Activated naive CD4-positive, alpha-beta T cell treated with anti-CD3 and anti-CD28 coated beads, Interleukin-2, amount 50 U/mL, for 16 hours (primary cell): ENCODE results near the gene BAHCC1.
"Not testable (repeated sequence)": the region's sequence is repeated elsewhere in the genome, so short reads cannot be mapped to it uniquely, and the experiment has no call there.

ENCODE experiments used
- DNase-seq: peaks from one replicate; pipeline ENCODE4 v3.0.0-alpha.2; 2020

BAHCC1 gene

DNA sequence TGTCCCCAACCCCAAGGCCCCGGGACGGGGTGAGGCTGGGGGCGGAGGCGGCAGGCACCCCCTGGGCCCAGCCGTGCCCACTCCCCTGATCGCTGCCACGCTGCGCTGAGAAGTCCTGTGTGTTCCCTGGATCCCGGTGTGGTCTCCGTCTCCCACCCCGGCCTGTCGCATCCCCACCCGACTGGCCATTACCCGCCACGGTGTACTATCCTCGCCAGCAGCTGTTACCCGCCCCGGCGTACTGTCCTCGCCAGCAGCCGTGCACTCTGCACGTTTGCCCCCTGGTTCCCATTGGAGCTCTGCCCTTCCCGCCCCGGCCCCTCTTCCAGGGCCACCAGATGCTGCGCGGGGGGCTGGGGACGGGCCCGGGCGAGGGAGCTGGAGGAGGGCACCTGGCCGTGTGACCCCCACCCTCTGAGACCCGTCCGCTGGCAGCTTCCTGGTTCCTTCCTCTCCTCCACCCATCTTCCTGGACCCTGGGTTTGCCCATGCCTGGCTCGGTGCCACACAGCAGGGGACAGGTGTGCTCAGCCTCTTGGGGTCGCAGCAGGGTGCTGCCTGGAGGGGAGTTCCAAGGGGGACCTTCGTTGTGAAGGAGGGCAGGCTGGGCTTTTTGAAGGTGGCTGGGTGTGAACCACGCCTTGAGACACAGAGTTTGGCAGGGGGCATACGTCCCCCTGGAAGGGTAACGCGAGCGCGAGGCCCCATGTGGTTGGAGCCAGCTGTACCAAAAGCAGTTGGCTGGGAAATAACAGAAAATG, 19.7 kb downstream of the BAHCC1 start:
- DNase-seq = no peak

DNA sequence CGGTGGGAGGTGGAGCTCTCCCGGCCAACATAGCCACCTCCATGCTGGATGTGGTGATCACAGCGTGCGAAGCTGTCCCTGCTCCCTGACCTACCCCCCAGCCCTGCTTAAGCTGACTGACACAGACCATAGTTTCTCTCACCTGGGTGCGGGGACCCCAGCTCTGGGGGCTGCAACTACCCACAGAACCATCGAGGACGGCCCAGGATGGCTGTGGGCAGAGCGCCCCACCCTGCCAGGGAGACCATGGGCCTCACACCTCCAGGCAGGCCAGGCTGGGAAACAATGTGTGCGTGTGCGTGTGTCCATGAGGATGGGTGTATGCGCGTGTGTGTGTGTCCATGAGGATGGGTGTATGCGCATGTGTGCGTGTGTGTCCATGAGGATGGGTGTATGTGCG, 20.4 kb downstream of the BAHCC1 start:
- DNase-seq = no peak

DNA sequence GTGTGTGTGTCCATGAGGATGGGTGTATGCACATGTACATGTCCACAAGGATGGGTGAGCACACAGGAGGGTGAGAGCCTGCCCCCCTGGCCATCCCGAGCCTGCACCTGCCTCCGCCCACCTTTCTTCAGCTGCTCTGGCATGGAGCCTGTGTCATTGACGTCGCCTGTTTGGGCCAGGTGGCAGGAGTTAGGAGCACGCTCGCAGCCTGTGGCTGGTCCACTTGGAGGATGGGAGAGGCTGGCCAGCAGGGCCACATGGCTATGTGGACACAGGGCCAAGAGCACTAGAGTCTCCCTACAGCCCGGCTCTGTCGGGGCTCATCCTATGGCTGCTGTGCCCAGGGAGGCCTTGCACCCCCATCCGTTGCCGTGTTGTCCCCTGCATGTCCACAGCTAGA, 21.4 kb downstream of the BAHCC1 start:
- no peak for DNase-seq

DNA sequence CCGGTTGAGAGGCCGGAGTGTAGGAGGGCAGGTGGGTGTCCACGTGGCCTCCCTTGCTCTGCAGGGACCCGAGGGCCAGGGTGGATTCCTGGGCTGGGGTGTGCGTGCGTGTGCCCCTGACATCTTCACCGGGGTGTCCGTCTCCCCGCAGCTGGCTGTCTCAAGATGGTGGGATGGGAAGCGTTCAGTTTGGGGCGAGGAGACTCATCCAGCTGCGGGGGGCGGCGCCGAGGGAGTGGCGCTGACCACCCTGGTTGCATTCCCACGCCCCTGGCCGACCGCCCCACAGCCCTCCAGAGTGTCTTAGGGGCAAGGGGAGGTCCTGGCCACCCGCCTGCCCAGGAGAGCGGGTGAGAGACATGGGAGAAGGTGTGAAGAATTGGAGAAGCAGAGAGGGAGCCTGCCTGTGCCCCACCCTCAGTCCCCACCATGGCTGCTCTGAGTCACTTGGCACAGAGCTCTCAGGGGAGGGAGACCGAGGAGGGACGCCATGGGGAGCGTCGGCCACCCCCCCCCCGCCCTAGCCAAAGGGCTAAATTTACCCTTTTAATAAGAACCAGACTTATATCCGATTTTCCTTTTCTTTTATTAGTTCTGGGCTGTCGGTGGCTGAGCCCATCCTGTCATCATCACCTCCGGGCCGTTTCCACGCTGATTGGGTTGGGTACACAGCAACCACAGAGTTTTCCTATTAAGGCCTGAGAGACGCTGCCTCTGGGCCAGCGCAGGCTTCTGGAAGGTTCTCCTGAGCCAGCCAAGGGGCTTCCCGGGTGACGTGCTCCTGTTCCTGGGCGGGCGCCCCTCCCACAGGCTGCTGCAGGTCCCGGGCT, 22.0 kb downstream of the BAHCC1 start:
- DNase-seq = no peak

DNA sequence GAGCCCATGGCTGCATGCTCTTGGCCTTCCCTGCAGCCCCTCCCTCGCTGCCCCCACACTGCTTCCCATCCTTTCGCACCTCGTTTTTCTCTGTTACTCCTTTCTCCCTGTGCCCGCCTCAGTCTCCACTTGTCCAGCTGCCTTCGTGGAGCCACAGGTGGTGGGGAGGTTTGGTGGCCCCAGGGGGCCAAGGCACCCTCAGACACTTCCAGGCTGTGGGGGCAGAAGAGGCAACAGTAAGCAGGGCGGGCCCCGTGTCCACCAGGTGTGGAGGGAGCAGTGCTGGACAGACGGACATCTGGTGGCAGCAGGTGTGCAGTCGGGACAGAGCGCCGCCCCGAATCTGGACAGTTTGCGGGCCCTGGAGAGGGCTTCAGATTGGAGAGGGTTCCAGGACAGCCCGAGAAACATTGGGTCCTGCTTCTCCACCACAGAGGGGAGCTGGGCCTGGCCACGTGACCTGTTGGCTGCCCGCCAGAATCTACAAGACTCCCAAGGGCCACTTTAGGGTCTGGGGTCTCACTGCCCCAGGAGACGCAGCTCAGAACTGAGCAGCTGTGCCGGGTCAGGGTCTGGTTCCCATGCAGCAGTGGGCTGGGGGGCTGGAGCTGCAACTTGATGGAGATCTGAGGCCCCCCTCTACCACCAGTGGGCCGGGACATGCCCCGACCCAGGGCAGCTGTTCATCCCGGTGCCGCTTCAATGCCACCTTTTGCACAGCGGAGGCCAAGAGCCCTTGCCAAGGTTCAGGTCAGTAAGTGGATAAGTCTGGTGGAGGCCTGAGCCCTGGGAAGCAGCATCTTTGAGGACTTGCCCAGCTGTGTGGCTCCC, 22.8 kb downstream of the BAHCC1 start:
- DNase-seq = no peak

DNA sequence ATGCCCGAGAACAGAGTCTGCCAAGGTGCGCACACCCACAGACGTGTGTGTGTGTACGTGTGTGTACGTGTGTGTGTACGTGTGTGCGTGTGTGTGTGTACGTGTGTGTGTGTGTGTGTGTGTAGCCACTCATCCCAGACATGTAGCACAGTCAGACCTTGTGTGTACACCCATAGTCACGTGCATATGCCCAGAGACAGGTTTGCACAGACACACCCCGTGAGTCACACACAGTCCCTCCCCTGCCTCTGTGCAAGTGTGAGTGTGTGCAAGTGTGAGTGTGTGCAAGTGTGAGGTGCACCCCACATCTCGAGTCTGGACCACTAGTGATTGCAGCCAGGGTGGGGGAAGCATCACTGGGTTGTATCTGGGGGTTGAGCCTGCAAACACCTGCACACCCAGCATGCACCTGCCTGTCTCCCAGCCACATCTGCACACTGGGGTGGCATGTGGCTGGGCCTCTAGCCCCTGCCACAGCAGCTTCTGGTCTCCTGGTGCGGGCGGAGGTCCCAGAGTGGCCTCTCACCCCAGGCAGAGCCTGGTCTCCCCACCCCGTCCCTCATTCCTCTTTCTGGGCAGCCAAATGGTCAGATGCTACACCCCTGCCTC, 23.6 kb downstream of the BAHCC1 start:
- no peak for DNase-seq

DNA sequence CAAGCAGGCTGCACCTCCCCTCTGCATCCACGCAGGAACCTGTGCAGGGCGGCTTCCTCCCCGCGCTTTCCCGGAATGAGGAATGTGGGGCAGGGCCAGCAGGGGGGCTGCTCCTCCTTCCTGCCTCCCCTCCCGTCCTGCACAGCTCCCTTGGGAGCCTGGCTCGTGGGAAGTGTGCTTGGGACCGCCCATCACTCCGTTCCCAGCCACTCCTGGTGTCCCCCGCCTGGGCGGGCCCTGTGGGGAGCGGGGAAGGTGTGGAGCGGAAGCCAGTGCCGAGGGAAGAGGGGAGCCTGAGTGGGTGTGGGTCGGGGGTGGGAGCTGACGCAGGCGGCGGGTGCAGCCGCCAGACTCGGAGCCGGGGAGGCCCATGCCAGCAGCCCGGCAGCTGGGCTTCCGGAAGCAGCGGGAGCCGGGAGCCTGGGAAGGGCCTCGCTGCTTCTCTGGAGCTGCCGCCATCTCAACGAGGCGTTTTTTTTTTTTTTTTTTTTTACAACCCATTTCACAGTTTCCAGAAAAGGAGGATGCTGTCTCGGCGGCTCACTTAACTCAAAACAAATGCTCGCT, 24.1 kb downstream of the BAHCC1 start:
- DNase-seq = no peak

DNA sequence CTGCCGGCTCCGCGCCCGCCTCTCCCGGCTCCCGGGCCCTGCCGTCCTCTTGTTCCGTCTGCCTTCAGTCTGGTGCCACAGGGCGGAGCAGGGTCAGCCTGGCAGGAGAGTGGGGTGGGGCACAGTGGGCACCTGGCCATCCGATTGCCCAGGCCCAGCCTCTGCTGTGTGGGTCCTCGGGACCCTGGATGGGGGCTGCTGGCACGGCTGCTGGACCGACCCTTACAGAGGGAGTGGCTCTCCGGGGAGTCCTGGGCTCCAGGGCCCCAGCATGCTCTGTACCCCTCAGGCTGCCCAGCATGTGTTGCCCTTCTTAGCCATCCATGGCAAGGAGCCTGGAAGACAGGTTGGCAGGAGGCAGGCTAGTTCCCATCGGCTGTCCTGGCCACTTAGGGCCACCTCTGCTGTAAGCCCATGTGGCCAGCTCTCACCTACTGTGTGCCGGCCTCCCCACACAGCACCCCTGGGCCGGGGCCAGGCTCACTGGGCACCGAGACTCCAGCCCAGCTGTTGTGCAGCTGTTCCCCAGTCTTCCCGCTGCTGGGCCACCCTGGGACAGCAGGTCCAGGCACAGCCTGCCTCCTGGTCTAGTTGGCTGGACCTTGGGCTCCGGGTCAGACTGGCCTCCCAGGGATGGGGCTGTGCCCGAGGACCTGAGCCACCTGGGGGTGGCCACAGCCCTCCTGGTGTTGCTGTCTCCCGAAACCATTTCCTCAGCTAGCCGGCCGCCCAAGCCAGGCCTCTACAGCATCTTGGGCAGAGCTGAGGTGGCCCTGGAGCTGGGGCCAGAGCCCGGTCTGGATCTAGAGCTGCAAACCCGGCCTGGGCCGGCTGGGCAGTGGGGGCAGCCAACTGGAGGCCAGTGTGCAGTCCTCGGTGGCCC, 24.9 kb downstream of the BAHCC1 start:
- DNase-seq = no peak

DNA sequence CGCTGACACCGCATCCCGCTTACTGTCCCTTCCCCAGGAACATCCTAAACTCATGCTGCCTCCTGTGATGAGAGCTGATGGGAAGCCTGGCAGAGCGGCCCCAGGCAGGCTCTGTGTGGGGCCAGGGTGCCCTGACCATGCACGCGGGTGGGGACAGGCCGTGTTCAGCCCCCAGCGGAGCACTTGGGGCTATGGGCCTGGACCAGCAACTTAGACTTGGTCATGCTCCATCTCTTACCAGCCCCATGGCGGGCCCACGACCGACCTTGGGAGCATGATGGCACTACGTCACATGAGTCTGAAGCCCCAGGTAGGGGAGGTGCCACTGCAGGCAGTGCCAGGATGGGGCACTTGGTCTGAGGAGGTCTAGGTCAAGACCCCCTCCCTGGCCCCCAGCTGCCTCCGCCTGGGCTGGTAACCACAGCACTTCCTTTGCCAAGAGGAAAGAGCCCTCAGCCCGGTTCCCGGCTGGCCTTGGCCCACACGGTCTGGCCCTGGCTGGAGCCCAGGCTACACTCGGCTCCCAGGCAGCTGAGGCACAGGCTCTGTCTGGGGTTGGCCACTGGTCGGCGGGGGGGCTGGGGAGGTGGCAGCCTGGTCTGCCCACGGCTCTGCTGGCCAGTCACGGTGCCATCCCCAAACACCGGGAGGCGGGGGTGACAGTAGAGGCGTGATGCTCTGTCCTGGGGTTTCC, 25.7 kb downstream of the BAHCC1 start:
- no peak for DNase-seq

DNA sequence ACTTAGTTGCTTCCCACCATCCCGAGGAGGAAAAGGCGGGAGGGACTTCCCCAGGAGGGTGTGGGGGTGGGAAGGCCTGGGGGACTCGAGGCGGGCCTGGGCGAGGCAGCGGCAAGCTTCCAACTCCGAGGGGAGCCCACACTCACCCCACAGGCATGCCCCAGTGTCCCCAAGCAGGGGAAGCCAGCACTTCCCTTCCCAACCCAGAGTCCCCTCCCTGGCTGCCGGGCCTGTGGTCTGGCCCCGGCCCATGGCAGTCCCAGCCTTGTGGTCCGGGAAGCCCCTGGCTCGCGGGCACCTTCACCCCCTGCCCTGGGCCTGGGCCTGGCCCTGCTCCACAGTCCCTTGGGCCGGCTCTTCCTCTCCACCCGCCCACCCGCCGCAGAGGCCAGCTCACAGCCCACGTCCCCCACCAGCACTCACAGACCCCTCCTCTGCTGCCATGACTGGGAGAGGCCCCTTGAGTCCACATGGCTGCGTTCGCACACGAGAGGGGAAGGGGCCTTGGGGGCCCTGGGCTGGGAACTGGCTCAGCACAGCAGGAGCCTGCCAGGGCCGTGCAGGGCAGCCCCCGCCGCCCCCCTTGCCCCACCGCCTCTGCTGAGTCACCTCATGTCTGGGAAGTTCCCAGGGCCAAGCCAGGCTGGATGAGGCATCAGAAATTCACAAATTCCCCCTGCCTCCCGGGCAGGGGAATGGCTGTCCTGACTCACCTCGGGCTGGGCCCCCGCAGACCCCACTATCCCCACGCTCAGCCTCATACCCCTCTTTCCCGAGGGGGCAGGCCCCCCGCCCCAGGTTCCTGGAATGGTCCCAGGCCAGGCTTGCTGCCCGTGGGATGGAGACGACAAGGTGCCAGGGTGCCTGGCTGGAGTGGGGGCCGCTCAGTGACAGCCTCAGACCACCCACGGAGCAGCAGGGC, 27.8 kb downstream of the BAHCC1 start:
- DNase-seq = no peak

DNA sequence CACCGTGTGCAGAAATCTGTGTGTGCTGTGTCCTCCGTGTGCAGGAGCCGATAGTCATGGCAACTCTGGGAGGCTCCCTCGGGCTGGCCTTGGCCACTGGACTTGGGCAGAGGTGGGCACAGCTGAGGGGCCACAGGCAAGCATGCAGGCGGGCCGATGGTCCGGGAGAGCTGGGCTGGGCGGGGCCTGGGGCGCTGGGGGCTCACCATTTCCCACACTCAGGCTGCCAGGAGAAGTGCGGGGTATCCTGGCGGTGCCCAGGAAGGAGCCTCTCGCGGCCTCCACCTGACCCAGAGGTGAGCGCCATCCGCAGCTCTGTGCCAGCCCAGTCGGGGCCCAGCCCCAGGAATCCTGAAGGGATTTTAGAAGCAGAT, 28.4 kb downstream of the BAHCC1 start:
- no peak for DNase-seq

DNA sequence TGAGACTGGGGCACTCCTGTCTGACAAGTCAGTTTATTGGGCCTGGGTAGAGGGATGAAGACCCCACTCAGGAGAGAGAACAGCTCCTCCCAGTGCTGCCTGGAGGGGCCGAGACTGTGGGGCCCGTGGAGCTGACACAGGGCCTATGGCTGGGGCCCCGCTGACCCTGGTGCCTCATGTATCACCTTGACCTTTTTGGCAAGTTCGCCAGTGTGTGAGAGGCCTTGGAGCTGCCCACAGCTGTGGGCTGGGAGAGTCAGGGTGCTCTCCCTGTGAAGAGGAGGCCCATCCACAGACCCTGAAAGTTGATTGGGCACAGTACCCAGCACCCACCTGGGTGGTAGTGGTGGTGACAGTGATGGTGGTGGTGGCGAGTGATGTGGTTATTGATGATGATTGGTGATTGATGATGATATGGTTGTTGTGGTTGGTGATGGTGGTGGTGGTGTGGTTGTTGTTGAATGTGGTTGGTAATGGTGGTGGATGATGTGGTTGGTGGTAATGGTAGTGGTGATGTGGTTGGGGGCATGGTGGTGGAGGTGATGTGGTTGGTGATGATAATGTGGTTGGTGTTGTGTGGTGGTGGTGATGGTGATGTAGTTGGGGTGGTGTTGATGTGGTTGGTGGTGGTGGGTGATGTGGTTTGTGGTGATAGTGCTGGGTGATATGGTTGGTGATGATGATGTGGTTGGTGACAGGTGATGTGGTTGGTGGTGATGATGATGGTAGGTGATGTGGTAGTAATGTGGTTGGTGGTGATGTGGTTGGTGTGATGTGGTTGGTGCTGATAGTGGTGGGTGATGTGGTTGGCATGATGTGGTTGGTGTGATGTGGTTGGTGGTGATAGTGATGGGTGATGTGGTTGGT, 29.1 kb downstream of the BAHCC1 start:
- no peak for DNase-seq

DNA sequence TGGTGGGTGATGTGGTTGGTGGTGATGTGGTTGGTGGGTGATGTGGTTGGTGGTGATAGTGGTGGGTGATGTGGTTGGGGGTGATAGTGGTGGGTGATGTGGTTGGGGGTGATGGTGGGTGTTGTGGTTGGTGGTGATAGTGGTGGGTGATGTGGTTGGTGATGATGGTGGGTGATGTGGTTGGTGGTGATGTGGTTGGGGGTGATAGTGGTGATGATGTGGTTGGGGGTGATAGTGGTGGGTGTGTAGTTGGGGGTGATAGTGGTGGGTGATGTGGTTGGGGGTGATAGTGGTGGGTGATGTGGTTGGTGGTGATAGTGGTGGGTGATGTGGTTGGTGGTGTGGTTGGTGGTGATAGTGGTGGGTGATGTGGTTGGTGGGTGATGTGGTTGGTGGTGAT, 29.8 kb downstream of the BAHCC1 start:
- DNase-seq = not testable (repeated sequence)

DNA sequence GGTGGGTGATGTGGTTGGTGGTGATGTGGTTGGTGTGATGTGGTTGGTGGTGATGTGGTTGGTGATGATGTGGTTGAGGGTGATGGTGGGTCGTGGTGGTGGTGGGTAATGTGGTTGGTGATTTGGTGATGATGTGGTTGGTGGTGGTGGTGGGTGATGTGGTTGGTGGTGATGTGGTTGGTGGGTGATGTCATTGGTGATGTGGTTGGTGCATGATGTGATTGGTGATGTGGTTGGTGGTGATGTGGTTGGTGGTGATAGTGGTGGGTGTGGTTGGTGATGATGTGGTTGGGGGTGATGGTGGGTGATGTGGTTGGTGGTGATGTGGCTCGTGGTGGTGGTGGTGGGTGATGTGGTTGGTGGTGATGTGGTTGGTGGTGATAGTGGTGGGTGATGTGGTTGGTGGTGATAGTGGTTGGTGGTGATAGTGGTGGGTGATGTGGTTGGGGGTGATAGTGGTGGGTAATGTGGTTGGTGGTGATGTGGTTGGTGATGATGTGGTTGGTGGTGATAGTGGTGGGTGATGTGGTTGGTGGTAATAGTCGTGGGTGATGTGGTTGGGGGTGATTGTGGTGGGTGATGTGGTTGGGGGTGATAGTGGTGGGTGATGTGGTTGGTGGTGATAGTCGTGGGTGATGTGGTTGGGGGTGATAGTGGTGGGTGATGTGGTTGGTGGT, 30.6 kb downstream of the BAHCC1 start:
- not testable (repeated sequence) for DNase-seq

DNA sequence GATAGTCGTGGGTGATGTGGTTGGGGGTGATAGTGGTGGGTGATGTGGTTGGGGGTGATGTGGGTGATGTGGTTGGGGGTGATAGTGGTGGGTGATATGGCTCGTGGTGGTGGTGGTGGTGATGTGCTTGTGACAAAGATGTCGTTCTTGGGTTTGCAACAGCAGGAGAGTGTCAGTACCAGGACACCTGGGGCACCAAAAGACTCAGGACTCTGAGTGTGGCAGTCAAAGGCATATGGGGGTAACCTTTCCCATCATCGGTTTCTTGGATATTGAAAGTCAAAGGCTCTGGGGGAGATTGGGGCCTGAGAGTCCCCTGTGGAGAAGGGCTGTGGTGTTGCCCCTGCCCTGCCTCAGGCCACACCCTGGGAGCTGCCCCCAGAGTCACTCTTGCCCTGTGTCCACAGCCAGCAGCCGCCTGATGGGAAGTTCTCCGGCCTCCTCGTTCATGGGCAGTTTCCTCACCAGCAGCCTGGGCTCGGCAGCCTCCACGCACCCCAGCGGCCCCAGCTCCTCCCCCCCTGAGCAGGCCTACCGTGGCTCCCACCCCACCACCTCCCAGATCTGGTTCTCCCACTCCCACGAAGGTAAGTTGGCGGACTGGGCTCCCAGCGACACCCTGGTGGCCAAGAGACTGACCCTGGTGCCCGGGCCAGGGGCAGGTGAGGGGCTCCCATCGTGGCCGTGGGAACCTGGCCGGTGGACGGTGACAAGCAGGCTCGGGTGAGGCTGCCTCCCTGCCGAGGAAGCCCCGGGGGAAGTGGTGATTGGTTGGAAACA, 31.3 kb downstream of the BAHCC1 start:
- no peak for DNase-seq

DNA sequence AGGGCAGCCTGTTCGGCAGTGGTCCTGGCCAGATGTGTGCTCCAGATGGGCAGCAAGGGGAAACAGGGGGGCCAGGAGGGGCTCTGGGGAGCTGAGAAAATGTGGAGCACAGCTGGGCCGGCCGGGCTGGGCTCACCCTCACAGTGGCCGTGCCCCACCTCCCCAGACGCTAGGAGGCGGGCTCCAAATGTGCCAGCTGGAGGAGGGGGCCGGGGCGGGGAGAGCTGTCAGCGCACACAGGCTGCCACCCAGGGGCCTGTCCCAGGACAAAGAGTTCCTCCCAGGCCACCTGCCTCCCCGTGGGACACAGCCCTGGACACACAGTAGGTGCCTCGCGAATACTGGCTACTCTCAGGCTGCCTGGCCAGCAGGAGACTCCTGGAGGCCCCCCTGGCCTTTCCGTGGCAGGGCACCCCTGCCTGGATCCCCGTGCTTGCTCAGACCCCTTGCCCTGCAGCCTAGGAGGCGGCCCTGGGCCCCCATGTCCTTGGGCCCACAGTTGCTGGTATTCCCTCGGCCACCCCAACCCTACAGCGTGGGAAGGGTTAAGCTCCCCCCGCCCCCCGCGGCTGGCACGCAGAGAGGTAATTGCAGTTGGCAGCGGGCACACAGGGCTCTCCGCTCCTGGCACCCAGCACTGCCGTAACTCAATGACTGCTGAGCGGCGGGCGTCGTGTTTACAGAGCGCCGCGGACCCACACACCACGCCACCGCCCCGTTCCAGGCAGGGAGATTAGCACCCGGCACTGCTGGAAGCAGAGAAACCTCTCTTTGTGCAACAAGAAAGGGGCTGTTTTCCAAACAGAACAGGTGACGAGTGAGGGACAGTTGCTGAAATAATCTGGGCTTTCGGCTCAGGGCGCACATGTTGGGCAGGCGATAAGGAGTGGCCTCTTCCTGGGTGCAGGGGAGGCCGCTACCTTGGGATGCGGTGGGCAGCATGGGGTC, 32.2 kb downstream of the BAHCC1 start:
- peak; percentile 32 for DNase-seq
